Inflammatory macrophage treated with lipopolysaccharide for 1 hour (primary cell): Measurements from ENCODE around the gene EEPD1.

Source experiments
- DNase-seq, 2 donors: peaks; one replicate each; pipeline ENCODE4 v3.0.0-alpha.2; 2020 to 2022

The EEPD1 gene

DNA sequence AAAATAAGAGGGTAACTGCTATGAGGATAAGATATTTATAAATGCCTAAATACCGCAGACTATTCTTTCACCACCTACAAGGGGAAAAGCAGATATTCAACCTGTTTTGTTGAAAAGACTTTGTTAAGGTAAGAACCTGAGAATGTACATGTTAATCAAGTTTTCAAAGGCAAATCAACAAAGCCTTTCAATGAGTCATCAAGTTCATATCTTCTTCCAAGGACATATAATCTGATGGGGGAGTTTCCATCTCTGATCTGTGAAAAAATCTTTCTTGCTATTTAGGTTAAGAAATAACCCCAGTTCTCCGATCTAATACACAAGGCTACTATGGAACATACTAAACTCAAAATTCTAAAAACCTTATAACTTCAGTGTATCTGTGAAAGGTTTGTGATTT, 196.6 kb downstream of the EEPD1 start:
- DNase-seq = no peak
